Measurements from ENCODE around the gene MED12. TPM values are rescaled to one million over a fixed set of nuclear protein-coding genes. Genes with fewer than 3 reads are reported as not detected.

MED12 gene
- total RNA-seq, 1 donor, result 31.5 TPM

DNA sequence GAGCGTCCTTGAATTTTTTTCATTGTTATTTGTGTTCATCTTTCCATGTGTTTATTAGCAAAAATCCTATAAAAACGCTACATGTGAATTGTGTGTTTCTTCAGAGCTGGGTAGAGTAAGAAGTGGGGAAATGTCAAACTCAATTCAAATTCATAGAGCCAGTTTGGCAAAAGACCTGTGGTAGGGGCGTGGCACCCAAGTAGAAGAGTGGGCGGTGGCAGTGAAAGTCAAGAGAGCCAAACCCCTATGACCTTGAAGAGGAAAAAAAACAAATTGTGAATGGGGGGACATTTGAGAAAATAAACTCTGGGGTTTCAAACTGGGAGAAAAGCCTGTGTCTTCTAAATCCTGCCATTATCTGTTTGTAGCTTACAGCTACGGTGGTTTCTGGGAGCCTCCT lies 27.1 kb upstream of the MED12 start:
- TF ChIP-seq, protein P1, sequence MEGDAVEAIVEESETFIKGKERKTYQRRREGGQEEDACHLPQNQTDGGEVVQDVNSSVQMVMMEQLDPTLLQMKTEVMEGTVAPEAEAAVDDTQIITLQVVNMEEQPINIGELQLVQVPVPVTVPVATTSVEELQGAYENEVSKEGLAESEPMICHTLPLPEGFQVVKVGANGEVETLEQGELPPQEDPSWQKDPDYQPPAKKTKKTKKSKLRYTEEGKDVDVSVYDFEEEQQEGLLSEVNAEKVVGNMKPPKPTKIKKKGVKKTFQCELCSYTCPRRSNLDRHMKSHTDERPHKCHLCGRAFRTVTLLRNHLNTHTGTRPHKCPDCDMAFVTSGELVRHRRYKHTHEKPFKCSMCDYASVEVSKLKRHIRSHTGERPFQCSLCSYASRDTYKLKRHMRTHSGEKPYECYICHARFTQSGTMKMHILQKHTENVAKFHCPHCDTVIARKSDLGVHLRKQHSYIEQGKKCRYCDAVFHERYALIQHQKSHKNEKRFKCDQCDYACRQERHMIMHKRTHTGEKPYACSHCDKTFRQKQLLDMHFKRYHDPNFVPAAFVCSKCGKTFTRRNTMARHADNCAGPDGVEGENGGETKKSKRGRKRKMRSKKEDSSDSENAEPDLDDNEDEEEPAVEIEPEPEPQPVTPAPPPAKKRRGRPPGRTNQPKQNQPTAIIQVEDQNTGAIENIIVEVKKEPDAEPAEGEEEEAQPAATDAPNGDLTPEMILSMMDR (IDR thresholded peaks at IDR 0.05; ENCODE audit: insufficient read depth, low read depth, low read length), result no peak
- DNase-seq (ENCODE audit: low read depth), result no peak
- no peak overlapping the region for H3K4me3 ChIP-seq (ENCODE audit: low read depth, low read length)

DNA sequence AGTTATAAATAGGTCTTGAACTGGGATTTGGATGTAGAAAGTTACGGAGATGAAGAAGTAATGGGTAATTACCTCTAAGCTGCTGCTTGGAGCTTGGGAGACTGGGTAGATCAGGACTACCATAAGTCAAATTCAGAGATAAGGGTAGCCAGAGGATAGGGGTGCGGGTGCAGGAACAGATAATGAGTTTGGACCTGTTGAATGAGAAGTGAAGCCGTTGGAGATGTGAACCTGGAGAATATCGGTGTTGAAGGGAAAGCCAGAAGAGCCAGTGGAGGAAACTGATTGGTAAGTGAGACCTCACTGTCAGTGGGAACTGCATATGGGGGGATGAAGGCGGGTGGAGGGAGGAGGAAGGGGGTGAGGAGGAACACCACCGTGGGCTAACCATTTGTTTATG lies 23.4 kb upstream of the MED12 start:
- TF ChIP-seq, protein P1 (IDR thresholded peaks at IDR 0.05; ENCODE audit: insufficient read depth, low read depth, low read length), result no peak
- DNase-seq (ENCODE audit: low read depth), result no peak
- peak overlapping the region; percentile 69 for H3K4me3 ChIP-seq (ENCODE audit: low read depth, low read length)

DNA sequence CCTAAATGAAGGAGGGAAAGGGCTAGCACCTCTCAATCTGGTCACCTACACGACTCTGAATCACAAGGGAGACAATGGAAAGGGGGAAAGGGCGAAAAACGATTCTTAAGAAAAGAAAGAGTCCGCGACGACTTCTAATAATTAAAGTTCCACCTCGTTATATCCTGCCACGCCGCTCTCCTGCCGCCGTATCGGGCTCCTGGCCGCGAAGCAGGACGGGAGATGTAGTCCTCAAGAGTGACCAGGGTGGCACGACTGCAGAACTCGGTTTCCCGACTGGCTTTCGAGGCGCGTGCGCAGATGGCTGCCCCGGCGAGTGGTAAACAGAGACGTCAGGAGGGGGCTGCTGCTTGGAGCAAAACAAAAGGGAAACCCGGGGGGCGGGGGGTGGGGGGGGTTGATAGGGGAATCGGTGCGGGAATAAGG lies 22.8 kb upstream of the MED12 start, which contains the start of gene FOXO4:
Gene FOXO4, plus strand, starts transcription at position 297 of the 426 bp plus-strand sequence. CDS start 678 bp downstream, outside the sequence.
- peak; percentile 82 for DNase-seq (ENCODE audit: low read depth)
- TF ChIP-seq, protein P1 (IDR thresholded peaks at IDR 0.05; ENCODE audit: insufficient read depth, low read depth, low read length), result no peak
- peak within 1 kb of the TSS; percentile 69 for H3K4me3 ChIP-seq (ENCODE audit: low read depth, low read length)

DNA sequence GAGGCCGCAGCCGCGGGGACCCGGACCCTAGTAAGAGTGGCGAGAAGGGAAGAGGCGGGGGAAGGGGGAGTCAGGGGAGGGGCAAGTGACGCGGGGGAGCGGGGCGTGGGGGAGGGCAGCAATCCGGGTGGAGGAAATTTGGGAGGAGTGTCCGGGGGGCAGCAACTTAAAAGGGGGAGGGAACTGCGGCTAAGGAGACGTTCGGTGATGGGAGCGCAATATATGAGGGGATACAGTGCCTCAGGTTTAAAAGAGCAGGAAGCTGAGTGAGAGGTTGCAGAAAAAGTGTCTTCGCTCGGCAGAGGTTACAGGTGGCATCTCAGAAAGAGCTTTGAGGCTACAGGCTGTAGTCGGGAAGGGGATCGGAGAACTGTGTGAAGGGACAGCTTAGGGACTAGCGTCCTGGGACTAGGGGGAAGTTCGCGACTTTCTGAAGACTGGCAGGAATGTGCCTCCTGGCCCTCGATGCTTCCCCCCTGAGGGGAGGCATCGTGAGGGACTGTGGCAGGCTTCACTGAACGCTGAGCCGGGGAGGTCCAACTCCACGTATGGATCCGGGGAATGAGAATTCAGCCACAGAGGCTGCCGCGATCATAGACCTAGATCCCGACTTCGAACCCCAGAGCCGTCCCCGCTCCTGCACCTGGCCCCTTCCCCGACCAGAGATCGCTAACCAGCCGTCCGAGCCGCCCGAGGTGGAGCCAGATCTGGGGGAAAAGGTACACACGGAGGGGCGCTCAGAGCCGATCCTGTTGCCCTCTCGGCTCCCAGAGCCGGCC lies 22.2 kb upstream of the MED12 start:
- peak; percentile 48 for DNase-seq (ENCODE audit: low read depth)
- H3K4me3 ChIP-seq (ENCODE audit: low read depth, low read length), result peak overlapping the region; percentile 69
- TF ChIP-seq, protein P1 (IDR thresholded peaks at IDR 0.05; ENCODE audit: insufficient read depth, low read depth, low read length), result no peak

DNA sequence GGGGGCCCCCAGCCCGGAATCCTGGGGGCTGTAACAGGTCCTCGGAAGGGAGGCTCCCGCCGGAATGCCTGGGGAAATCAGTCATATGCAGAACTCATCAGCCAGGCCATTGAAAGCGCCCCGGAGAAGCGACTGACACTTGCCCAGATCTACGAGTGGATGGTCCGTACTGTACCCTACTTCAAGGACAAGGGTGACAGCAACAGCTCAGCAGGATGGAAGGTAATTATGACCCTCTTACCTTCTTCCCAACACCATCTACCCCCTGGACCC lies 21.7 kb upstream of the MED12 start:
- H3K4me3 ChIP-seq (ENCODE audit: low read depth, low read length), result peak overlapping the region; percentile 69
- TF ChIP-seq, protein P1 (IDR thresholded peaks at IDR 0.05; ENCODE audit: insufficient read depth, low read depth, low read length), result no peak
- DNase-seq (ENCODE audit: low read depth), result no peak

DNA sequence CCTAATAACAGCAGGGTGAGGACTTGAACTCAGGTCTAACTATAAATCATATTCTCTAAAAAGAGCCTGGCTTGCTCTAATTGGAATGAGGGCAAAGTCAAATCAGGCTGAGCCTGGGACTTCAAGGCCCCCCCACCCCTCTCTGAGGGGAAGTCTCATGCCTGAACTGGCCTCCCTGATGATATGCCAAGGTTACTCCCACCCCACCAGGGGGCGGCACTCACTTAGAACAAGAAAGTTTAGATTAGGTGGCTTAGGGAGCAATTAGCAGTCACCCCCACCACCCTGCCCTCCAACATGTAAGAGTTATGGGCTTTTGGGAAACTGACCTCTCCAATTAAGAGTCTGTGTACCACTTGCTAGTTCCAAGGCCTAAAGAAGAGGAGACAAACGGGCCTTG lies 20.1 kb upstream of the MED12 start:
- TF ChIP-seq, protein P1 (IDR thresholded peaks at IDR 0.05; ENCODE audit: insufficient read depth, low read depth, low read length), result peak; percentile 60
- no peak overlapping the region for H3K4me3 ChIP-seq (ENCODE audit: low read depth, low read length)
- DNase-seq (ENCODE audit: low read depth), result peak; percentile 62

All from fibroblast of villous mesenchyme (primary cell).